Neuronal stem cell (in vitro differentiated cells): Measurements from ENCODE around the gene PPP2R5B.
A peak's percentile ranks its signal among the peaks of the same experiment; 100 is the strongest.

ENCODE experiments used
- DNase-seq: peaks from one replicate; pipeline ENCODE4 v3.0.0-alpha.2; 2013; ENCODE audit warnings: low spot score
- H2AFZ ChIP-seq: one replicate; pipeline ENCODE4 v1.6.1; 2013; ENCODE audit warnings: mild to moderate bottlenecking, low read length, inconsistent platforms
- H2AK5ac ChIP-seq: 2 replicates; pipeline ENCODE4 v1.6.1; 2013; ENCODE audit warnings: low read depth, mild to moderate bottlenecking, inconsistent platforms, low read length, moderate library complexity, mixed read lengths
- H2BK120ac ChIP-seq: 2 replicates; pipeline ENCODE4 v1.6.1; 2013; ENCODE audit warnings: low read depth, mild to moderate bottlenecking, inconsistent platforms, low read length, moderate library complexity, mixed read lengths
- H2BK12ac ChIP-seq: one replicate; pipeline ENCODE4 v1.6.1; 2013; ENCODE audit warnings: low read length, inconsistent platforms
- H2BK15ac ChIP-seq: 2 replicates; pipeline ENCODE4 v1.6.1; 2013; ENCODE audit warnings: mild to moderate bottlenecking, low read length, inconsistent platforms, mixed read lengths
- H2BK5ac ChIP-seq: one replicate; pipeline ENCODE4 v1.6.1; 2013; ENCODE audit warnings: inconsistent platforms, mild to moderate bottlenecking, low read length, moderate library complexity
- H3K14ac ChIP-seq: one replicate; pipeline ENCODE4 v1.6.1; 2013; ENCODE audit warnings: low read length, inconsistent platforms
- H3K18ac ChIP-seq: 2 replicates; pipeline ENCODE4 v1.6.1; 2013; ENCODE audit warnings: low read length, inconsistent platforms
- H3K23ac ChIP-seq: 2 replicates; pipeline ENCODE4 v1.6.1; 2013; ENCODE audit warnings: low read depth, mild to moderate bottlenecking, mixed read lengths, low read length, inconsistent platforms; ENCODE audit not compliant: poor library complexity
- H3K27ac ChIP-seq: replicated peaks from 3 replicates; pipeline ENCODE4 v1.5.1; 2013; ENCODE audit warnings: low read length, inconsistent platforms
- H3K27me3 ChIP-seq, 3 experiments: 2 replicates each; pipeline ENCODE4 v1.6.1; 2013; ENCODE audit warnings: low read length in 3 of 3, mild to moderate bottlenecking in 2 of 3, inconsistent platforms in 1 of 3, low read depth in 1 of 3, mixed read lengths in 1 of 3, moderate library complexity in 1 of 3; ENCODE audit not compliant: control insufficient read depth in 3 of 3, insufficient read depth in 3 of 3
- H3K36me3 ChIP-seq, 2 donors: replicated peaks in 1 of 2; 2 replicates each; pipeline ENCODE4 v1.6.1; 2013; ENCODE audit warnings: low read length in 2 of 2; ENCODE audit not compliant: control insufficient read depth in 2 of 2, insufficient read depth in 2 of 2
- H3K4ac ChIP-seq: 2 replicates; pipeline ENCODE4 v1.6.1; 2013; ENCODE audit warnings: inconsistent platforms, mild to moderate bottlenecking, low read length, moderate library complexity
- H3K4me1 ChIP-seq, 2 donors: 1 replicate in 1 of 2; 2 replicates in 1 of 2; pipeline ENCODE4 v1.6.1; 2013; ENCODE audit warnings: low read length in 2 of 2, low read depth in 1 of 2; ENCODE audit not compliant: control insufficient read depth in 2 of 2, insufficient read depth in 1 of 2
- H3K4me2 ChIP-seq: one replicate; pipeline ENCODE4 v1.6.1; 2013; ENCODE audit warnings: mild to moderate bottlenecking, low read length, inconsistent platforms; ENCODE audit not compliant: insufficient read depth, poor library complexity, severe bottlenecking
- H3K4me3 ChIP-seq, 2 donors: 2 replicates each; pipeline ENCODE4 v1.5.1; 2013; ENCODE audit warnings: low read length in 2 of 2, mild to moderate bottlenecking in 2 of 2, inconsistent platforms in 1 of 2, moderate library complexity in 1 of 2
- H3K79me1 ChIP-seq: one replicate; pipeline ENCODE4 v1.6.1; 2013; ENCODE audit warnings: low read depth, mild to moderate bottlenecking, inconsistent platforms, low read length, moderate library complexity
- H3K9ac ChIP-seq: one replicate; pipeline ENCODE4 v1.6.1; 2013; ENCODE audit warnings: mild to moderate bottlenecking, low read depth, low read length, inconsistent platforms; ENCODE audit not compliant: poor library complexity
- H3K9me3 ChIP-seq, 2 donors: replicated peaks in 1 of 2; 2 replicates each; pipeline versions ENCODE3 to v1.6.1; 2013; ENCODE audit warnings: low read length in 2 of 2, mild to moderate bottlenecking in 2 of 2, inconsistent platforms in 1 of 2, low read depth in 1 of 2, mixed read lengths in 1 of 2, moderate library complexity in 1 of 2; ENCODE audit not compliant: control insufficient read depth in 2 of 2, insufficient read depth in 1 of 2
- H4K8ac ChIP-seq: one replicate; pipeline ENCODE4 v1.6.1; 2013; ENCODE audit warnings: low read depth, mild to moderate bottlenecking, inconsistent platforms, low read length, moderate library complexity
- H4K91ac ChIP-seq: one replicate; pipeline ENCODE4 v1.6.1; 2013; ENCODE audit warnings: low read length, low read depth, mild to moderate bottlenecking, inconsistent platforms; ENCODE audit not compliant: poor library complexity
- WGBS, 2 donors: extraction: QIAGEN DNeasy Blood & Tissue Kit; methylation state at CpG; one replicate each; pipeline ENCODE4 v1.1.7; 2013; ENCODE audit warnings: missing lambda C conversion rate in 2 of 2, mixed read lengths in 1 of 2; ENCODE audit not compliant: insufficient read length in 2 of 2, insufficient replicate concordance in 1 of 2; ENCODE audit errors: extremely low coverage in 2 of 2; 5-methylcytosine and 5-hydroxymethylcytosine counted together

The PPP2R5B gene

GRCh38 chr11:64933935-64934681, 9.6 kb downstream of the PPP2R5B start:
- DNase-seq: no peak
- no peaks in the 10 kb centered on the region for H3K79me1 ChIP-seq
- H3K9me3 ChIP-seq: no peaks in the 10 kb centered on the region
- no peak overlapping the region for H2AK5ac ChIP-seq
- no peak overlapping the region for H3K4me3 ChIP-seq
- no peak overlapping the region for H3K4ac ChIP-seq
- no peak overlapping the region for H2BK5ac ChIP-seq
- H3K4me1 ChIP-seq: peaks cover 8 to 13% of the 10 kb centered on the region in 2 donors
- H3K23ac ChIP-seq: peak overlapping the region; percentile 7
- H3K4me2 ChIP-seq: no peak overlapping the region
- H4K91ac ChIP-seq: no peak overlapping the region
- no peak overlapping the region for H2BK15ac ChIP-seq
- no peak overlapping the region for H3K9ac ChIP-seq
- H2AFZ ChIP-seq: no peak overlapping the region
- H2BK120ac ChIP-seq: no peak overlapping the region
- no peak overlapping the region for H4K8ac ChIP-seq
- no peak overlapping the region for H3K14ac ChIP-seq
- H3K36me3 ChIP-seq: peaks cover 0 to 3% of the 10 kb centered on the region in 2 donors
- WGBS, 2 donors: no CpG with 5 or more reads among the region's 10 CpGs
- H2BK12ac ChIP-seq: no peak overlapping the region
- peaks cover 0 to 24% (median 0%) of the 10 kb centered on the region in 3 experiments for H3K27me3 ChIP-seq
- H3K18ac ChIP-seq: no peak overlapping the region
- H3K27ac ChIP-seq: no peak overlapping the region

- H3K4me3 ChIP-seq: no peak overlapping the region
- no peak overlapping the region for H3K4ac ChIP-seq
- peak overlapping the region; percentile 84 for H3K9ac ChIP-seq
- peak overlapping the region; percentile 92 for H4K8ac ChIP-seq
- peaks cover 0 to 31% (median 0%) of the 10 kb centered on the region in 3 experiments for H3K27me3 ChIP-seq
- peaks cover 8 to 13% of the 10 kb centered on the region in 2 donors for H3K4me1 ChIP-seq
- no peak overlapping the region for H3K27ac ChIP-seq
- H3K14ac ChIP-seq: no peak overlapping the region
- H3K4me2 ChIP-seq: no peak overlapping the region
- H2BK120ac ChIP-seq: no peak overlapping the region
- no peak overlapping the region for H2AFZ ChIP-seq
- no peak overlapping the region for H4K91ac ChIP-seq
- H2BK5ac ChIP-seq: no peak overlapping the region
- DNase-seq: no peak
- peak overlapping the region; percentile 80 for H3K18ac ChIP-seq
- H2AK5ac ChIP-seq: peak overlapping the region; percentile 89
- no peaks in the 10 kb centered on the region for H3K9me3 ChIP-seq
- H3K36me3 ChIP-seq: peaks cover 0 to 3% of the 10 kb centered on the region in 2 donors
- no CpG with 5 or more reads among the region's 27 CpGs for WGBS, 2 donors
- no peaks in the 10 kb centered on the region for H3K79me1 ChIP-seq
- H3K23ac ChIP-seq: peak overlapping the region; percentile 37
- H2BK15ac ChIP-seq: peak overlapping the region; percentile 69
- peak overlapping the region; percentile 41 for H2BK12ac ChIP-seq
Observed at GRCh38 chr11:64934682-64935358, 10.3 kb downstream of the PPP2R5B start.

DNA sequence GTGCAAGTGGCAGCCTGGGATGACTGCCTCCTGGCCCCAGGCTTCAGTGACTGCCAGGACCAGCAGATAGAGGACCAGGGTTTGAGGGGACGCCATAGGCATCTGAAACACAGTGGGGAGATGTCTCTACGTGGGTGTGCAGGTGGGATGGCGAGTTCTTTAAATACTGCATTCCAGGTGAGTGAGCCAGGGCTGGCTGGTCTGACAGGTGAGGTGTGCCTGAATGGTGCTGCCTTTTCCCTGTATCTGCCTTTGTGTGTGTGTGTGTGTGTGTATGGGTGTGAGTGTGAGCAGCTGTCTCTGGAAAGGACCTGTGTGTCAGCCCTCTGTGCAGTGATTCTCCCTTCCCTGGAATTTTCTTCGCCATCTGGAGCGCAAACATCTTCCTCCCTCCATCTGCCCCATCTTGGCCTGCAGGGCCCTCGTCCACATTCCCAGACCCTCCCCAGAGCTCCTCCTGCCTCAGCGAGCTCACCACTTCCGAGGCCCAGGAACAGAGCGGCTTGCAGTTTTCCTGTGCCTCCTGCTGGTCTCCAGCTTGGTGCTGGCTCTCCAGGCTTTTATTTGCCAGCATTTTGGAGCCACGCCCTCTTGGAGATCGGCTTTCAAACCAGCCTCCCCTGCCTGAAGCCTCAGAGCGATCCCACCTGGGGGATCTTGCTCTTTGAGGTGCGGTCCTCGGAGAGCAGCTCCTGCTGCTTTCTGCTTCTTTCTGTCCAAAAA, 11.0 kb downstream of the PPP2R5B start, which contains the start of gene GPHA2:
GPHA2 (minus strand) TSS at position 535 of the 723 bp plus-strand sequence; CDS start at position 102, 433 bp downstream.
- H3K36me3 ChIP-seq: no peaks in the 10 kb centered on the region
- H3K23ac ChIP-seq: peak within 1 kb of the TSS; percentile 37
- no peak within 1 kb of the TSS for H3K4me2 ChIP-seq
- H3K4me1 ChIP-seq: peaks cover 8 to 13% of the 10 kb centered on the region in 2 donors
- H4K8ac ChIP-seq: peak within 1 kb of the TSS; percentile 92
- peak within 1 kb of the TSS; percentile 80 for H3K18ac ChIP-seq
- DNase-seq: peak; percentile 39
- H3K27me3 ChIP-seq: peaks cover 0 to 36% (median 0%) of the 10 kb centered on the region in 3 experiments
- peak within 1 kb of the TSS; percentile 27 for H3K27ac ChIP-seq
- H2AFZ ChIP-seq: peak within 1 kb of the TSS; percentile 47
- H2BK12ac ChIP-seq: peak within 1 kb of the TSS; percentile 41
- H3K4me3 ChIP-seq: no peak within 1 kb of the TSS
- H3K9ac ChIP-seq: peak within 1 kb of the TSS; percentile 84
- H2BK120ac ChIP-seq: no peak within 1 kb of the TSS
- H4K91ac ChIP-seq: no peak within 1 kb of the TSS
- WGBS, 2 donors: no CpG with 5 or more reads among the region's 14 CpGs
- peak within 1 kb of the TSS; percentile 89 for H2AK5ac ChIP-seq
- H2BK15ac ChIP-seq: peak within 1 kb of the TSS; percentile 69
- no peak within 1 kb of the TSS for H3K4ac ChIP-seq
- no peak within 1 kb of the TSS for H2BK5ac ChIP-seq
- no peaks in the 10 kb centered on the region for H3K79me1 ChIP-seq
- H3K14ac ChIP-seq: no peak within 1 kb of the TSS
- H3K9me3 ChIP-seq: no peaks in the 10 kb centered on the region
